Choroid plexus epithelial cell (primary cell): ENCODE results near the gene RIMS1.
A peak's percentile ranks its signal among the peaks of the same experiment; 100 is the strongest.

Experiments used
- DNase-seq: peaks from one replicate; pipeline ENCODE4 v3.0.0-alpha.2; 2010; ENCODE audit warnings: low read depth
- H3K4me3 ChIP-seq: 2 replicates; pipeline ENCODE4 v1.5.1; 2011; ENCODE audit warnings: low read depth, mild to moderate bottlenecking, control low read depth, low read length, moderate library complexity
- CTCF ChIP-seq: conservative IDR thresholded peaks from 2 replicates; pipeline ENCODE4 v1.5.1; 2011; ENCODE audit warnings: low read depth, mild to moderate bottlenecking, control low read depth, inconsistent platforms, low read length, moderate library complexity

Gene RIMS1

GRCh38 chr6:72367439-72367838 is 481.1 kb downstream of the RIMS1 start:
- no peak overlapping the region for H3K4me3 ChIP-seq
- no peak for DNase-seq
- no peak for TF ChIP-seq CTCF

- TF ChIP-seq CTCF, result no peak
- H3K4me3 ChIP-seq, result no peak overlapping the region
- peak; percentile 1 for DNase-seq
Observed at GRCh38 chr6:72371473-72371872, 485.1 kb downstream of the RIMS1 start.

GRCh38 chr6:72374172-72374571 is 487.8 kb downstream of the RIMS1 start:
- DNase-seq, result no peak
- no peak for TF ChIP-seq CTCF
- H3K4me3 ChIP-seq, result no peak overlapping the region

GRCh38 chr6:72374857-72375256 is 488.5 kb downstream of the RIMS1 start:
- H3K4me3 ChIP-seq, result no peak overlapping the region
- no peak for TF ChIP-seq CTCF
- DNase-seq, result peak; percentile 2

GRCh38 chr6:72376736-72377135 is 490.4 kb downstream of the RIMS1 start:
- no peak for TF ChIP-seq CTCF
- no peak for DNase-seq
- H3K4me3 ChIP-seq, result no peak overlapping the region

GRCh38 chr6:72381076-72381475 is 494.7 kb downstream of the RIMS1 start:
- no peak for DNase-seq
- H3K4me3 ChIP-seq, result no peak overlapping the region
- no peak for TF ChIP-seq CTCF

- H3K4me3 ChIP-seq, result no peak overlapping the region
- TF ChIP-seq CTCF, result no peak
- DNase-seq, result no peak
Observed at GRCh38 chr6:72382602-72383529, 496.5 kb downstream of the RIMS1 start.
